ENCODE data around the gene TRAM2.
A peak's percentile ranks its signal among the peaks of the same experiment; 100 is the strongest.

TRAM2 gene

GRCh38 chr6:52616059-52616690, 39.3 kb upstream of the TRAM2 start:
- H3K27me3 ChIP-seq (ENCODE audit: insufficient read depth, low read length, poor library complexity, severe bottlenecking), result no peaks in the 10 kb centered on the region
- H4K20me1 ChIP-seq (ENCODE audit: insufficient read depth, low read length, poor library complexity, severe bottlenecking), result no peaks in the 10 kb centered on the region
- no peak overlapping the region for H3K9ac ChIP-seq (ENCODE audit: low read depth, low read length, poor library complexity, severe bottlenecking)
- H3K36me3 ChIP-seq (ENCODE audit: insufficient read depth, low read length), result no peaks in the 10 kb centered on the region
- no peak overlapping the region for H3K4me3 ChIP-seq (ENCODE audit: low read length, poor library complexity, severe bottlenecking)
- H3K79me2 ChIP-seq (ENCODE audit: insufficient read depth, low read length), result no peaks in the 10 kb centered on the region
- TF ChIP-seq CTCF (conservative IDR thresholded peaks at IDR 0.05; ENCODE audit: low read length) (no peak), EZH2phosphoT487 (IDR thresholded peaks at IDR 0.05; ENCODE audit: borderline replicate concordance) (no peak)
- H3F3A ChIP-seq (ENCODE audit: low read depth), result no peaks in the 10 kb centered on the region
- H3K9me2 ChIP-seq (replicated peaks; ENCODE audit: low read depth, low read length), result no peaks in the 10 kb centered on the region
- peaks cover 30% of the 10 kb centered on the region for H3K4me1 ChIP-seq (ENCODE audit: insufficient read depth, low read length, poor library complexity, severe bottlenecking)
- no peaks in the 10 kb centered on the region for H3K9me3 ChIP-seq (ENCODE audit: insufficient read depth, low read depth, low read length)
- H2AFZ ChIP-seq (ENCODE audit: low read length), result no peak overlapping the region
- no peak overlapping the region for H3K4me2 ChIP-seq (ENCODE audit: low read depth, low read length, poor library complexity, severe bottlenecking)

GRCh38 chr6:52612336-52613054, 35.6 kb upstream of the TRAM2 start:
- Histone ChIP-seq H3F3A (ENCODE audit: low read depth) (no peaks in the 10 kb centered on the region), H3K4me1 (ENCODE audit: insufficient read depth, low read length, poor library complexity, severe bottlenecking) (peaks cover 39% of the 10 kb centered on the region), H3K36me3 (ENCODE audit: insufficient read depth, low read length) (no peaks in the 10 kb centered on the region), H3K9me3 (ENCODE audit: insufficient read depth, low read depth, low read length) (no peaks in the 10 kb centered on the region), H3K79me2 (ENCODE audit: insufficient read depth, low read length) (no peaks in the 10 kb centered on the region), H3K9me2 (replicated peaks; ENCODE audit: low read depth, low read length) (no peaks in the 10 kb centered on the region), H3K9ac (ENCODE audit: low read depth, low read length, poor library complexity, severe bottlenecking) (peak overlapping the region; percentile 21), H2AFZ (ENCODE audit: low read length) (peak overlapping the region; percentile 30; the same call in 1 of the 2 replicates), H3K4me2 (ENCODE audit: low read depth, low read length, poor library complexity, severe bottlenecking) (no peak overlapping the region), H3K4me3 (ENCODE audit: low read length, poor library complexity, severe bottlenecking) (no peak overlapping the region), H3K27me3 (ENCODE audit: insufficient read depth, low read length, poor library complexity, severe bottlenecking) (no peaks in the 10 kb centered on the region), H4K20me1 (ENCODE audit: insufficient read depth, low read length, poor library complexity, severe bottlenecking) (no peaks in the 10 kb centered on the region)
- TF ChIP-seq CTCF (conservative IDR thresholded peaks at IDR 0.05; ENCODE audit: low read length) (no peak), EZH2phosphoT487 (IDR thresholded peaks at IDR 0.05; ENCODE audit: borderline replicate concordance) (no peak)

GRCh38 chr6:52611833-52612232, 35.0 kb upstream of the TRAM2 start:
- H4K20me1 ChIP-seq (ENCODE audit: insufficient read depth, low read length, poor library complexity, severe bottlenecking), result no peaks in the 10 kb centered on the region
- H3K27me3 ChIP-seq (ENCODE audit: insufficient read depth, low read length, poor library complexity, severe bottlenecking), result no peaks in the 10 kb centered on the region
- H3K9me2 ChIP-seq (replicated peaks; ENCODE audit: low read depth, low read length), result no peaks in the 10 kb centered on the region
- peak overlapping the region; percentile 31 for H3K4me2 ChIP-seq (ENCODE audit: low read depth, low read length, poor library complexity, severe bottlenecking)
- peaks cover 43% of the 10 kb centered on the region for H3K4me1 ChIP-seq (ENCODE audit: insufficient read depth, low read length, poor library complexity, severe bottlenecking)
- H3K9ac ChIP-seq (ENCODE audit: low read depth, low read length, poor library complexity, severe bottlenecking), result peak overlapping the region; percentile 34
- H3K79me2 ChIP-seq (ENCODE audit: insufficient read depth, low read length), result no peaks in the 10 kb centered on the region
- H3F3A ChIP-seq (ENCODE audit: low read depth), result no peaks in the 10 kb centered on the region
- no peaks in the 10 kb centered on the region for H3K9me3 ChIP-seq (ENCODE audit: insufficient read depth, low read depth, low read length)
- no peak overlapping the region; the same call in 1 of the 2 replicates for H2AFZ ChIP-seq (ENCODE audit: low read length)
- no peak overlapping the region for H3K4me3 ChIP-seq (ENCODE audit: low read length, poor library complexity, severe bottlenecking)
- H3K36me3 ChIP-seq (ENCODE audit: insufficient read depth, low read length), result no peaks in the 10 kb centered on the region
- no peak for TF ChIP-seq EZH2phosphoT487 (IDR thresholded peaks at IDR 0.05; ENCODE audit: borderline replicate concordance)
- no peak for TF ChIP-seq CTCF (conservative IDR thresholded peaks at IDR 0.05; ENCODE audit: low read length)
